ENCODE results near the gene UCP2.
"Not testable (repeated sequence)": the region's sequence is repeated elsewhere in the genome, so short reads cannot be mapped to it uniquely, and the experiment has no call there.

UCP2 gene

GRCh38 chr11:73936047-73936446 lies 46.6 kb downstream of the UCP2 start:
- H3K9ac ChIP-seq (ENCODE audit: low read length in 2 of 2); H3K4me1 ChIP-seq (ENCODE audit: control insufficient read depth, insufficient read depth, low read length); H3K4me3 ChIP-seq (ENCODE audit: low read length in 2 of 2); H3K27ac ChIP-seq (ENCODE audit: low read length); H3K9me3 ChIP-seq (ENCODE audit: control insufficient read depth in 2 of 2, low read length in 2 of 2); H3K27me3 ChIP-seq (ENCODE audit: control insufficient read depth in 1 of 2, insufficient read depth in 2 of 2, low read length in 2 of 2): not testable (repeated sequence)
- peaks cover 8 to 13% of the 10 kb centered on the region in 2 donors for H3K36me3 ChIP-seq (ENCODE audit: control insufficient read depth in 2 of 2, insufficient read depth in 2 of 2, low read length in 2 of 2)

- Histone ChIP-seq H3K4me1 (ENCODE audit: control insufficient read depth, insufficient read depth, low read length) (no peaks in the 10 kb centered on the region), H3K9me3 (ENCODE audit: control insufficient read depth in 2 of 2, low read length in 2 of 2) (no peaks in the 10 kb centered on the region), H3K4me3 (ENCODE audit: low read length in 2 of 2) (no peak overlapping the region), H3K36me3 (ENCODE audit: control insufficient read depth in 2 of 2, insufficient read depth in 2 of 2, low read length in 2 of 2) (peaks cover 13 to 22% of the 10 kb centered on the region in 2 donors), H3K27ac (ENCODE audit: low read length) (no peak overlapping the region), H3K9ac (ENCODE audit: low read length in 2 of 2) (no peak overlapping the region), H3K27me3 (ENCODE audit: control insufficient read depth in 1 of 2, insufficient read depth in 2 of 2, low read length in 2 of 2) (no peaks in the 10 kb centered on the region)
Observed at GRCh38 chr11:73932781-73933180, 49.9 kb downstream of the UCP2 start.

DNA sequence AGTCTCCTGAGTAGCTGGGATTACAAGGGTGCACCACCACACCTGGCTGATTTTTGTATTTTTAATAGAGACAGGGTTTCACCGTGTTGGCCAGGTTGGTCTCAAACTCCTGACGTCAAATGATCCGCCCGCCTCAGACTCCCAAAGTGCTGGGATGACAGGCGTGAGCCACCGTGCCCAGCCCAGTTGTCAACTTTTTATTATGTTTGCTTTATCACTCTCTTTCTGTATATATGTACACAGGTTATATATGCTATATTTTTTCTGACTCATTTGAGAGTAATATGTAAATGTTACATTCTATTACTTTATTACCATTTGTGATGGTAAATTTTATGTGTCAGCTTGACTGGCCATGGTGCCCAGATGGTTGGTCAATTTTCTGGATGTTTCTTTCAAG lies 50.7 kb downstream of the UCP2 start:
- H3K9me3 ChIP-seq (ENCODE audit: control insufficient read depth in 2 of 2, low read length in 2 of 2) = no peaks in the 10 kb centered on the region
- no peak overlapping the region for H3K27ac ChIP-seq (ENCODE audit: low read length)
- H3K36me3 ChIP-seq (ENCODE audit: control insufficient read depth in 2 of 2, insufficient read depth in 2 of 2, low read length in 2 of 2) = peaks cover 21 to 29% of the 10 kb centered on the region in 2 donors
- H3K4me1 ChIP-seq (ENCODE audit: control insufficient read depth, insufficient read depth, low read length) = no peaks in the 10 kb centered on the region
- no peak overlapping the region for H3K4me3 ChIP-seq (ENCODE audit: low read length in 2 of 2)
- H3K27me3 ChIP-seq (ENCODE audit: control insufficient read depth in 1 of 2, insufficient read depth in 2 of 2, low read length in 2 of 2) = no peaks in the 10 kb centered on the region
- no peak overlapping the region for H3K9ac ChIP-seq (ENCODE audit: low read length in 2 of 2)

DNA sequence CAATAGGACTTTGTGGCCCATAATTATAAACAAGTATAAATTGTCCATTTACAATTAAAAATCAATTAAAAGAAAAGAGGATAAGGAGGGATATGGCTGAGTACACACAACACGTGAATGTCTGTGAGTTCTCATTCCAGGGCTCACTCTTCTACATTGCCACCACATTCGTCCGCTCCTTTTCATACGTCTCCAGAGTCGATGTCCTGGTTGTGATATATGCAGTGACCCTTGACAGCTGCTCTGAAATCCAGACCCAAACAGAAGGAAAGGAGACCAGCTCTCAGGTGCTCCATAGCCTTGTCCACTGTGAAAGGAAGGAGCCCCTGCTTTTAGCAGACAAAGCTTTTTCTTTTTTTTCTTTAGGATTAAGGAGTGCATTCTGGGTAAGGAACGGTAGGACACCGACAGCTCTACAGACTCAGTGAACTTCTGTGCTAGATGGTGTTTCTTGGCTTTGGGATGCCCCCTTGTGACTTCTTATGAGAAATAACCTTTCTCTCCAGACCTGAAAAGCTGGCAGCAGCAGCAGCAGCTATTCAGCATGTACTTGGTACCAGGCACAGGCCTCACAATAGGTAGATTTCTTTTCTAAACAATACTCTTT lies 51.5 kb downstream of the UCP2 start:
- no peak overlapping the region for H3K9ac ChIP-seq (ENCODE audit: low read length in 2 of 2)
- H3K9me3 ChIP-seq (ENCODE audit: control insufficient read depth in 2 of 2, low read length in 2 of 2) = no peaks in the 10 kb centered on the region
- peaks cover 26 to 33% of the 10 kb centered on the region in 2 donors for H3K36me3 ChIP-seq (ENCODE audit: control insufficient read depth in 2 of 2, insufficient read depth in 2 of 2, low read length in 2 of 2)
- no peaks in the 10 kb centered on the region for H3K4me1 ChIP-seq (ENCODE audit: control insufficient read depth, insufficient read depth, low read length)
- no peaks in the 10 kb centered on the region for H3K27me3 ChIP-seq (ENCODE audit: control insufficient read depth in 1 of 2, insufficient read depth in 2 of 2, low read length in 2 of 2)
- no peak overlapping the region for H3K4me3 ChIP-seq (ENCODE audit: low read length in 2 of 2)
- no peak overlapping the region for H3K27ac ChIP-seq (ENCODE audit: low read length)

- Histone ChIP-seq H3K9me3 (ENCODE audit: control insufficient read depth in 2 of 2, low read length in 2 of 2) (no peaks in the 10 kb centered on the region), H3K36me3 (ENCODE audit: control insufficient read depth in 2 of 2, insufficient read depth in 2 of 2, low read length in 2 of 2) (peaks cover 29 to 35% of the 10 kb centered on the region in 2 donors), H3K27me3 (ENCODE audit: control insufficient read depth in 1 of 2, insufficient read depth in 2 of 2, low read length in 2 of 2) (no peaks in the 10 kb centered on the region), H3K27ac (ENCODE audit: low read length) (no peak overlapping the region), H3K4me3 (ENCODE audit: low read length in 2 of 2) (no peak overlapping the region), H3K9ac (ENCODE audit: low read length in 2 of 2) (no peak overlapping the region), H3K4me1 (ENCODE audit: control insufficient read depth, insufficient read depth, low read length) (no peaks in the 10 kb centered on the region)
Observed at GRCh38 chr11:73929388-73929787, 53.3 kb downstream of the UCP2 start.
